GM21423 (cell line): ENCODE data around the gene PDE4D.
"Not testable (repeated sequence)": the region's sequence is repeated elsewhere in the genome, so short reads cannot be mapped to it uniquely, and the experiment has no call there.

Source experiments
- ATAC-seq: cut with Tn5 transposase; IDR thresholded peaks from one replicate; pipeline ENCODE4 v1.9.1; 2021; ENCODE audit warnings: mild to moderate bottlenecking, moderate library complexity; ENCODE audit not compliant: unreplicated experiment

The PDE4D gene

DNA sequence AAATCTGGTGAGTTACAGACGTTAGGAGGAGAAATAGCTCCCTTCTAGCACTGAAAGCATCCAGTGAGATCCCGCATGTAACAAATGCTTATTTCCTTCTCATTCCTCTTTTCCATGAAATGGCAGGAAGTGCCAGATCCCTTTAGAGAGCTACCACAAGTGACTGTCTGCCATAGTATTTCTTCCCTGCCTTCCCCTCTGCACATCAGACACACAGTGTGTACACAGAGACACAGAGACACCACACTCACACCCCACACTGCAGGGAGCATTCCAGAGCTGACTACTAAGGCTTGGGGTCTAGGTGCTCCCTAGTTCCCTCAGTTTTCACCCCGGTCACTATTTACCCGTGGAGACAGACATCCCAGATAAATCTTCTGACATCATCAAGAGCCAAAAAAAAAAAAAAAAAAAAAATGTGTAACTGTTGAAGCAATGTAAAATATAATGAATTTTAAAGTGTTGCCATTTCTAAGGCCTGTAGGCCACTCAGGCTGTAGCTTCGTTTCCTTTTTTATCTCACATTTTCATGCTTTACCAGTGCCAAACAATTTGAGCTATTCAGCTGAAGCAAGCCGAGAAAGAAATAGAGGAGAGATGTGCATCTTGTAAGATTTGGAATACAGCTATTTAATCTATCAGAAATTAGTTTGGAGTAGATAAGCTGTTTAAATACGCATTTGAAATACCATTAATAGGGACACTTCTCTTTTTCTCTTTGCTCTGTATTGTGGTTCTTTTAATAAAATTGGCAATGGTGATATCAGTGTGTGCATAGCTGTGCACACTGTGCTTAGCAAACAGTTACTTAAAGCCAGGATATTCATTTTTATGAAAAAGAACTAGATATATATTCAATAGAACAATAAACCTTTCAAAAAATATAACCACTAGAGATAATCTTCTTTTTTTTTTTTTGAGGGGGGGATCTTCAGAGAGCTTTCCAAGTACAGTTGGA lies 405.5 kb downstream of the PDE4D start:
- ATAC-seq, result no peak

DNA sequence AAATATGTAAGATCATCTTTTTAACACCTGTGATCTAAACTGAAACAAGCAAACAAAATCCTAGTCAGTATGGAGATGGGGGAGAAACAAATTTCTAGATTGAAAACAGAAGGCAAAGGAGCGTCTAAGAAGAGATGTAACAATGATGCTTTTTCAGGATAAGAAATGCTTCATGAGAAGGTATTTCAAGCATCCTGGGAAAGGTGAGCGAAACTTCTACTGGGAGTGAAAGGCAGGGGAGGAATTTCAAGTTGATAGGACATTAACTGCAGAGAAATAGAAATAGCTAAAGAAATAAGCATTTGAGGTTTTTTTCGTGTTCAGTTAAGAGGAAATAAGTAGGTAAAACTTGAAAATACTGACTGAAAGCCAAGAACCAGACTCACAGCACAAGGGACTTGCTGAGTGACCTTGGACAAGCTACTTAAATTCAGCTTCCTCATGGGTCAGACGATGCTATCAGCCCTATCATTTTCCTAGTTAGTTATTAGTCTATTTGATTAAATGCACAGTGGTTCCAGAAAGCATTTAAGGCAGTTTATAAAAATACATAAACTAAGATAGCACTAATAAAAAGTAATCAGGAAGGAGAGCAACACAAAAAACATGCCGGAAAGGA lies 406.3 kb downstream of the PDE4D start:
- no peak for ATAC-seq

DNA sequence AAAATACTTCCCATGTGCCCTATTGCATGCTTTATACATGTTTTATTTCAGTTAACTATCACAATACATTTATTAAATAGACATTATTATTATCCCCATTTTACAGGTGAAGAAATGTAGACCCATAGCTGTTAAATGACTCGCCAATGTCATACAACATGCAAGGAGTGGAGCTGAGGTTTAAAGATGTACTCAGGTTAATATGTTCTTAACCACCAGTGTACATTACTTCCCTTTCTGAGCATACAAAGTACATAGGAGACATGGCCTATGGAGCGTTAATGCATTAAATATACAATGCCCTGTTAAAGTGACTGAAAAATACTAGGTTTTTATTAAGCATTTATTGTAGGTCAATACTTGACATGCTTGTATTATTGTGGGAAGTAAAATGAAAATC lies 407.0 kb downstream of the PDE4D start:
- peak; percentile 45 for ATAC-seq

DNA sequence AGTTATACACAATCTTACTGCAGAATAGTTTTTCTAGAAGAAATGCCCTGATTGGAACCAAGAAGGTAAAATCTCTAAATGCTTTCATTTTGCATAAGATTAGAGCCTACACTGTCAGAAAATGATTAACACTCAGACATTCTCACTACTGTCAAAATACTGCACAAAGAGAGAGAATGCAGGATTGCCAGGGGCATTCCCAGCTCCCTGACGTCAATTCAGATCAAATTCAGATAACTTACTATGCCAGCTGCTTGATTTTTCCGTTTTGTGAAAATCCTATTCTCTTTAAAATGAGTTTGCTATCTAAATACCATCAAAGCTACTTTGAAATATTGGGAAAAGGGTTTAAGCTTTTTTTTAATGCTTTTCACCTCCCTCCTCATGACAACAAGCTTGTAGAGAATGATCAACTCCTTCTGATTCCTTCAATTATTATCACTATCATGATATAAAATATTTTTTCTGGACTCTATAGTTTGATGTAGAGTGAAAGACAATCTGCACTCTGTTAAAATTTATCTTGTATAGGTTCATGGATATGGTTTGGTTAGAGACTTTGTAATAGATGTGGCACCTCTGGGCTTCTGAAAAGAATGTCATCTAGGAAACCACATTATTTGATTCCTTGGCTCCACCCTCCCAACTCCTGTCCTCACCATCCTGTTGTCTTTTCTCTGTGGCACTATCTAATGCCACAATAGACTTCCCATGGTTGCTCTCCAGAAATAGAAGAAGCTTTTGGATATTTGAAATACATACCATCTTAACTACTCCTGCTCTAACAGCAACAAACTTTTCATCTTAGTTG lies 407.7 kb downstream of the PDE4D start:
- ATAC-seq, result no peak

DNA sequence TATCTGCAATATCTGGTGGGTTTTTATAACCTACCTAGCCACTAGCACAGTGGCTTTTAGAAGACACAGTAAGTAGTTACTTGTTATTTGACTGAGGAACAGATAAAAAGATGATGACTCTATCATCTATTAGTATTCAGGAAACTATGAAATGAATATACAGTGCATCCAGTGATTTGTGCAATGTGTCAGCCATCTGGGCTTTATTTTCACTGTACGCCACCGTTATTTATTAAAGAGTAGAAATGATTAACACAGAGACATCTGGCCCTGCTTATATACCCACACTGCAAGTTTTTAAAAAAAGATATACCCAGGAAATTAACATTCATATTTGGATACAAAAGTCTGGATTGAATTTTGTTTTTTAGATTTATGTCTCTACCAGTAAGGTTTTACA lies 408.4 kb downstream of the PDE4D start:
- ATAC-seq, result no peak

DNA sequence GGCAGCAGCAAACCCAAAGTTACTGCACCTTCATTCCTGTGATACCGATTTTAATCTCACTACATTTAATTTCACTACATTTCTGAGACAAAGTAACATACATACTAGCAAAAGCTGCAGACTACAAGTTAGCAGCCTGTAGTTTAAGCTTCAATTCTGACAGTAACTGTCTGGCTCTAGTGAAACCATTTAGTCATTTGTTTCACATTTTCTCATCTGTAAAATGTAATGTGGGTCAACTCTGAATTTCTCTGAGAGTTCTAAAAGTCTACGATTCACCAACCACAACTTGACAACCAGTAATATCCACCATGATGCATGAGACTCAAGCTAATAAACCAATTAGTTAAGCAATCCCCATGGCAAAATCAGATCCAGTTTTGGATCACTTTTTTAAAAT lies 408.9 kb downstream of the PDE4D start:
- no peak for ATAC-seq

DNA sequence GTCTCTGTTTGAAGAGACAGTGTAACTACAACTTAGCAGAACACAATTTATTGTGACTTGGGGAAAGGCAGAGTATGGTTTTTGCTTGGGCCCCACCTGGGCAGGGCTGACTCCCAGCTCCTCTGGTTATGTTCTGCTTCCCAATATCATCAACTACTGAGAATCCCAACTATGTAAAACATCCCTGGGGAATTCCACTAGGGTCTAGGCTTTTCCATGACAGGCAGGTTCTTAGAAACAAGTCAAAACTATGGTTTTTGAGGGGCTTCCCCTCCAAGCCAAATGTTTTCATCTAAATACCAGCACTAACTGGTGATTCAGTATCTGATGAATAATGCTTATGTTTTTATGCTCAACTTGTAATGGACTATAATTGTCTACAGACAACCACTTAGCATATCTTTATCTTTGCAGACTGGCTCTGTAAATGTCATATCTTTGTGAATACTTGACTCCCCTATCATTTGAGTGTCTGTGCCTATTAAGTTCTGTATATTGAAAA lies 409.5 kb downstream of the PDE4D start:
- ATAC-seq, result no peak

DNA sequence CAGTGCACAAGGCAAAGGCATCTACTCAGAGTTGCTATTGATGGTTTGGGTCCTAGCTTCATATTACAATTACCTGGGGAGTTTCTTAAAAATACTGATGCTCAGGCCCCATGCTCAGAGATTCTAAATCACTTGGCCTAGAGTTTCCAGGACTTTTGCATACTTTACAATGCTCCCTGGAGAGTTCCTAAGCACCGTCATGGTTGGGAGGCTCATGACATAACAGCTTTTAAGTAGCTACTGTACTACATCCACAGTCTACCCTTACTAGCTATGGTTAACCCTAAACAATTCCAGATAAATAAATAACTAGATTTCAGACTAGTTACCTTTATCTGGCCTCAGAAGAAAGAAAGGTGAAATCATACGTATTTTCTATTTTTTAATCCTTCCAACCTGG lies 414.4 kb downstream of the PDE4D start:
- no peak for ATAC-seq

DNA sequence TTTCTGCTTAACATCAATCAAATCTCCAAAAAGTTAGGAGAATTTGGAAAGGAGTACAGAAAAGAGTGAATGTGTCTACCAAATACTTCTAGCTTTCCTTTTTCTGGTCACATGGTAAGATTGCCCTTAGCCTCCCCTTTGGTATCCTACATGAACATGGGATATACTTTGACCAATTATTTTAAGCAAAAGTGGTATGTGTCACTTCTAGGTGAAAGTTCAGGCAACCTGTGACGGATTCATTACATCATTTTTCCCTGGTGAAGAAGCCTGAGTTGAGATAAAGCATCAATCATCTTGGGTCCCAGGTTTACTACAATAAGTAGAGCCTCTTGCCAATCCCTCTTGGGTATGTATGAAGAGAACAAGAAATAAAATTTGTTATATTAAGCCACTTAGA lies 419.2 kb downstream of the PDE4D start:
- no peak for ATAC-seq

DNA sequence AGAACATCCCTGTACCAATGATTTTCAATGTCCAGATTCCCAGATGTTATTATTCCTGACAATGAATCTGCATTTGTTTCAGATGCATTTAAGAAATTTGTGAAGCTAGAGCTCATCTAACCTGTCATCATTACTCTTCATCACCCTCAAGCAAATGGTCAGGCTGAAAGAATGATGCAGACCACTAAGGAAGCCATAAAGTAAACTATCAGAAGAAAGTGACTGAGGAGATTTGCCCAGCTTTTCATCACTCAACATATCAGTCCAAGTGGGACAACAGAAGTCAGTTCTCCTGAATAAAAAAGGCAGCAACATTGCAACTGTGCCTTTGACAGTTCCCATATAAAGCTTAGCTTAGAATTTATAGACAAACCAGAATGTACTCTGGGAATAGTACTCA lies 419.9 kb downstream of the PDE4D start:
- no peak for ATAC-seq

DNA sequence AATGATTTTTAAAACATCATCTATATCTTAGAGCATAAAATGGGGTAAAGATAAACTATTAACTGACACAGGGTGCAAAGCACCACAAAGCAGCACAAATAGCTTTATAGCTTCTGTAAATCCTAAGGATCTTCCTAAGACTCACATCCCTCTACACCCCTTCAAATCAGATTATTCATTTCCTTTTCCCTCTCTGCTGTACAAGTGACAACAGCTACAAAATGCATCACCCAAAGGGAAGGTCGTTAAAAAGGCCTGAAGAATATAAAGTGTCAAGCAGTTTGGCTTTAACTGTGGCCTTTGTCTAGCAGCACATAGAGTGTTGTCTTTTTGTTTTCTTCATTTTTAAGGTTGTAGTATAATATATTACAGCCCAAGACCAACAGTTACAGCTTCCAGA lies 422.1 kb downstream of the PDE4D start:
- no peak for ATAC-seq

DNA sequence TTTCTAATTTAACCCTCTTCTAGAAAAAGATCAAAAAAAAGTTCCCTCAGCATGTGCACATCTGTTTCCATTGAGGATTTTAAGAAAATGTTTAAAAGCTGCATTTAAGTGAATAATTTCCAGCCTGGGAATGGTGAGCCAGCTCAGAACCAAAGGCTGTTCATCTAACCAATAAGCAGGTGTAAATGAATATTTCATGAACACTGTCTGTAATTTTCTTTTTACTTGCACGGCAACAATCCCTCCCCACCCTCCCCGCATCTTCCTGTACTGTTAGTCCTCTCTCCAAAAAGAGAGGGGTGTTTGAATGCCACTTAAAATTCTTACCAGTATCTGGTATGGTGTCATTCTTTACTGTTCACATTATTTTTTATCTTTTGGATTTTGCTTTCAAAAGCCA lies 425.6 kb downstream of the PDE4D start:
- ATAC-seq, result no peak

DNA sequence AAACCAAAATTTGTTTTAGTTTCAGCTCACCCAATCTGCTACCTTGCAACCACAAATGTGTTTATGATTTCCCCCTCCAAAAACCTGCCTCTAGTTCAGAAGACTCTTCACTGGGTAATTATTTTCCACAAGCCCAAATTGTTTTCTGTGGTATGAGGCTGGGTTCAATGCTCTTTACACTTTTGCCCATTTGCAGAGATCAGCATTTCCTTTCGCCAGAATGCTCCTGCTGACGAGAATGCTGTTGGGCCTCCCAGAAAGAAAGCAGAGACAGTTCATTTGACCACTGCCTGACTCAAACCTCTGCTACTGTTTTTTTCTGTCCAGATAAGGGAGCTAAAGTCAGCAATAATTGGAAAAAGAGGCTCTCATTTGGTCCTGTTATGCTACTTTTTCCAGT lies 427.3 kb downstream of the PDE4D start:
- no peak for ATAC-seq

DNA sequence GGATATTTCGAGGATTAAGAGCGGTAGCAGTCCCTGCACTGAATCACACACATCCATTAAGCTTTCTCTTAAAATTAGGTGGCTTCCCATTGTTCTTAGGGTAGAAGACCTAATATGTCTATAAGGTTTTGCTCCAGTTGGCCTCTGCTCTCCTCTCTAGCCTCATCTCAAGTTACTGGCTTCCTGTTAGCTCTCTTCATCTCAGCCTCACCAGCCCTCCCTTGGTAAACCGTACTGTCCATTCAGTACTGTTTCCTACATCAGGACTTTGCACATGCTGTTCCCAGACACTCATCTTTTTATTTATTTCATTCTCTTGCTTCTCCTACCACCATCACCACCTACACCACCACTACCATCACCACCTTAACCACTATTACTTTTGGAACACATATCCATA lies 428.6 kb downstream of the PDE4D start:
- no peak for ATAC-seq

DNA sequence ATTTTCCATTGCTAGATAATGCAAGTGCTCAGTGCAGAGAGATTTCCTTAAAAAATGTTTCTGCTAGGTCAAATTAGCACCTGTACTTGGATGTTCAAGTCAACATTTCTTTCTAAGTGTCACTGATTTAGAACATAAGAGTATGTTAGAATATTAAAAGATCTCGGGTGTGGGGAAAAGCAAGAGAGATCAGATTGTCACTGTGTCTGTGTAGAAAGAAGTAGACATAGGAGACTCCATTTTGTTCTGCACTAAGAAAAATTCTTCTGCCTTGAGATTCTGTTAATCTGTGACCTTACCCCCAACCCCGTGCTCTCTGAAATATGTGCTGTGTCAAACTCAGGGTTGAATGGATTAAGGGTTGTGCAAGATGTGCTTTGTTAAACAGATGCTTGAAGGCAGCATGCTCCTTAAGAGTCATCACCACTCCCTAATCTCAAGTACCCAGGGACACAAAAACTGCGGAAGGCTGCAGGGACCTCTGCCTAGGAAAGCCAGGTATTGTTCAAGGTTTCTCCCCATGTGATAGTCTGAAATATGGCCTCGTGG lies 429.8 kb downstream of the PDE4D start:
- ATAC-seq, result not testable (repeated sequence)

DNA sequence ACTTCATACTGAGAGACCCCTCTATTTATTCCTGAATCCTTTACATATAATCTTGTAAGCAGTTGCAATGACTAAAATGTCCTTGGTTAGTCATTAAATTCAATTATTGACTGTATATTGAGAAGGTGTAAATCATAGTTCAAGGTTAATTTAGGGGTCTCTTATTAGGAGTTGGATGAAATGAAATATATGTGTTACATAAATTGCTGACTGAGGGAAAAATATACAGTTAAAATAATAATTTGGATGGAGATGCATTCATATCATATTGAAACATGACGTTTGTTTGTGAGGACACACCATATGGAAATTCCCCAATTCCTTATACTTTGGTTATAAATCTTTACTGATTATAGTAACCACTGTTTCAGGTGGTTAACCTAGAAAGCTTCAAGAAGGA lies 430.6 kb downstream of the PDE4D start:
- ATAC-seq, result no peak

DNA sequence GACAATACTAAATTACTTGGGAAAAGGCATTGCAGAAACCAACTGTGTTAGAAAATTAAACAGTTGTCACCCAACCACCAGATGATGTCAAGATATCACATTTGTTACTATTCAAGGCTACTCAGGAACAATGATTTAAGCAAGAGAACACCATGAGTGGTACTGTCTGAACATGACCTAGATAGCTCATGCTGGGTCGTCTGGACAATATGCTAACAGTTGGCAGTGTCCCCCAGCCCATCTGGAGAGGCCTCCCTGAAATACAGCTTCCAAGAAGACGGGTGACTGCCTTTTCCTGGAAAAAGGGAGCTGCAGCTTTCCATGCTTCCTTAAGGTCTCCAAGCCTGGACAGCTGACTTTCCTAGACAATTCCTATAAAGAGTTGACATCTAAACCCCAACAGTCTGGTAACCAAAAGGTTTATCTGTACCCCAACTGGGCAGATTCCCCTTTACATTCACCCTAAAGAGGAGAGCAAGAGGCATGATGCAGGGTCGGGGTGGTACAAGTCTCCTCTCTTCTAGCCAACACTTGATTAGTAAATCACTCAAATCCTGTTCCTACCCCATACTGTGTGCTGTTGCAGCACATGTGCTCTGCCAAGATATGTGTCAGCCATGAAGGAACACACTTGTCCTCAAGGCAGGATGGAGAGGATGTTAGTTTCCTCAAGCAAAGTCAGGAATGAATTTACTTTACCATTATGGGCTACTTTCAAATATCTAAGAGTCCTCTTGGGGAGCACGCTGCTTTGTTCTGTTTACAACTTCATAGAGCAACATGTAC lies 433.0 kb downstream of the PDE4D start:
- ATAC-seq, result no peak

DNA sequence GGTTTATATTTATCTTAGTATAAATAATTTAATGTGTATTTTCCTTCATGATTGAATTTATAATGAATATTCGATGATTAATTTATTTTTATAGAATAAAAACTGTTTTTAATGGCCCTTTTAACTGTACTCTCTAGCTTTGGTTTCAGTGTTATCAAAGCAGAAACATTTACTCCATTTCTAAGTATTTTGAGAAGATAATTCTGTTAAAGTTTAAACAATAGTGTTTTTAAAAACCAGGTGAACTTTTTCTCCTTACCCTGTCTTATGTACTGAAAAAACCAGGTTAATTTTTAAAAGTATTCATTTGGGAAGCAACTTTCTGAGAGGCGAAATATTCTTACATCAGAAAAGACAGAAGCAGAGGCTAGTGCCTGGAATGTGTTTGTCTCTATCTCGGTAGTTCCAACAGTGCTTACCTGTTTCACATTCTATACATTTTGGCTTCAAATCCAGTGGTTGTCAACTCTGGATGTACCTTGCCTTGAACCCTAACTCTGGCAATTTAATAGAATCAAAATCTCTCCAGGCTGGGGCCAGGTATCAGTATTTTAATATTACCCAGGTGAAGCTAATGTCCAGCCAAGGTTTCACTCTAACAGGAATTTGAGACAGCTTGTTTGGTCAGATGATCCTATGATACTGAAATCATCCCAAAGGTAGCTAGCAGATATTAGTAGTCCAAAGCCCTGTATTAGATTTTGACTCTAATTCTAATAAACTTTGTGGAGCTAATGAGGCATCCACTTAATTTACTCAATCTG lies 434.4 kb downstream of the PDE4D start:
- ATAC-seq, result no peak

DNA sequence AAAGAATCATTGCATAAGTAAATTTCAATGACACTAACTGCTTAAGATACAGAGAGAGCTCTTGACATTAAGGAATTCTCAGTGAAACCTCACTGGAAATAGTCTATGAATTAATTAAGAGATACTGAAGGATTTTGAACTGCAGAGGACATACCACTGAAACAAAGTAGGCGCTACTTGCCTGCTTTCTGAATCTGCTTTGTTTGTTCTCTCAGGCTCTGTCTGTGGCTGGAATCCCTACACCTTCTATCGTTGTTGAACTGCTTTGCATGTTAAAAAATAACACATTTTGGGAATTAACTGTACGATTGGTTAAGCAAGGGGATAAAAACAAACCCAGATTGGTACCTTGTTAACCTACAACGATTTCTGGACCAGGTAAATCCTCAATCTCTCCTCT lies 435.2 kb downstream of the PDE4D start:
- ATAC-seq, result no peak
